NCI-H82 (cell line): ENCODE results near the gene ZNF827.

Source experiments
- DNase-seq: peaks from one replicate; lab custom pipeline; 2025; lab: John Stamatoyannopoulos, UW

Gene ZNF827

GRCh38 chr4:145935253-145936141 lies 3.1 kb downstream of the ZNF827 start:
- peak; percentile 81 for DNase-seq

DNA sequence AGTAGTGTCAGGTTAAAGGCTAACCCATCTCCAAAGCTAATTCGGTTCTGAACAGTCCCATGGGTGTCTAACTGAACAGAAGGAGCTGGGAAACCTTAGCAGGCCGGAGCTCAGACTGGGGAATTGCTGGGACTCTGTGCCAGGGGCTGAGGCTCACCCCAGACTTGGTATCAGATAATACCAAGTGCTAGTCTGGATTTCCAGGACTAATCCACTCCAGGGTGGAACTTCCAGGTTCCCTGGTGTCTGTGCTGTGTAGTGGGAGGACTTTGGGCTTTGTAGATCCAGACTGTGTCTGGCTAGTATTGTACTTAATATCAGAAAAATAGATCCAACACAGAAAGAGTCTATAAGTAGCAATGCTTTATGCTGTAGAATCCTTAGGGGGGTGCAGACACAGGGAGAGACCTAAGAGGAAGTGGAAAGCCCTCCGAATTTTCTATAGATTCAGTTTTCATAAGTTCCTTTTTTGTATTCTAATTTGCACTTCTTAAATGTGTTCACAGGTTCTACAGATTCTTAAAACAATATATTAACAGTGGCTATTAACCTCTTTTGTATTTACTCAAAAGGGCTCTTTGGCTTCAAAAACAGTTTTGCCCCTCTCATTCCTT lies 4.1 kb downstream of the ZNF827 start:
- peak; percentile 64 for DNase-seq

DNA sequence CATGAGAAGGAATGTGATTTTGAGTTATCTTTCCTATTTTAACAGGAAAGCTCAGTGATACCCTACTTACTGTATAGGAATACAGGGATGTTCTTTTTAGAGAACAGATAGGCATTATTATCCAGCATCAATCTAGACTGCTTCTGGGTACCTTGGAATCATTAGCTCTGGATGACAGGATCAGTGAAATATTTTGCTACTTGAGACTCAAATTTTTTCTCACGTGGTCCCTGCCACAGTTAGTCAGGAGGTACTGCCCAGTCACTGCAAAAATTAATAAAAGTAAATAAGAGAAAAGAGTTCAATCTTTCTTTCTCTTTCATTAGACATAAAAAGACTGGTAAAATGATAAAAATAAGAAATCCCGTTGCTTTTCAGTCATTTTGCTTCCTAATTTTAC lies 5.5 kb downstream of the ZNF827 start:
- DNase-seq, result no peak

GRCh38 chr4:145931403-145931802 lies 7.2 kb downstream of the ZNF827 start:
- DNase-seq, result peak; percentile 23

DNA sequence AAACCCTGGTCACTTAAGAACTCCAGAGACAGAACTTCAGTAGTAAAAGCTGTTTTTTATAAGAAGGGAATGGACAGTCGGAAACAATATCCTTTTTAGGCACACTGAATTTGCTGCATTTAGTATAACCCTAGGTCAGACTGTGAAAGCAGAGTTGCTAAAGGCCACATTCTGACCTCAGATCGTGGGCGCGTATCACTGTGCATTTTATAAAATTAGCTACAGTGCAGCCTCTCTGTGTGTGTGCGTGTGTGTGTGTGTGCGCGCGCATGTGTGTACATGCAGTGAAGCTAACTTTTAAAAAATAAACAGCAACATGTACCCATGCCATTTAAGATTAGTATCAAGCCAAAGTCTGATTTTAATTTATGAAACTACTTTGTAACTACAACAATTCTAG lies 8.0 kb downstream of the ZNF827 start:
- DNase-seq, result no peak

DNA sequence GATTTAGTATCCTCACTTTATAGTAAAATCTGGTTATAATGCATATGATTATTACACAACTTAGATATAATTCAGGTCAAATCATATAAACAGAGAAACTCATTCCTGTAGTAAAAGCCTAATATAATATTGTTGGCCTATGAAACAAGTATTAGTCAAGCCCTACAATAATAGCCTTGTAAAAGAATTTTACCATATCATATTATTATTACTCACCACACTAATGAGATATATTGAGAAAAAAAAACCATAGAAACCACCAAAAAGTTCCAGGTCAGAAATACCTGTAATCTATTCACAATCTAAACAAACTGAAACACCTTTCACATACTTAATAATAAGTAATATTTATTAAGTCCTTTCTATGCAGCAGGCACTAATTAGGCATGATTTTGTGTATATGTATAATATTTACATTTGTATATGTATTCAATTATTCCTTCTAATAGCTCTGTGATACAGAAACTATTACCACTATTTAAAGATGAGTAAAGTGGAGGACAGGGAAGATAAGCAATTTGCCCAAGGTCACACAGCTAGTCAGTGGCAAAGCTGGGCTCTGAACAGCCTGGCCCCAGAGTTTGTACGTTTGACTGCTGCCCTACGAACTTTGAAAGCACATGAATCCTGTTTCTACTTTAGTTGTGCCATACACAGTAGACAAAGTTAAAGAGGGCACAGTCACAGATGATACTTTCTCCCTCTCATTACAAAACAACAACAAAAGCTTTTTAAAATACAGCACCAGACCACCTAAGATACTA lies 9.0 kb downstream of the ZNF827 start:
- no peak for DNase-seq

GRCh38 chr4:145928748-145929147 lies 9.9 kb downstream of the ZNF827 start:
- no peak for DNase-seq

GRCh38 chr4:145927030-145927429 lies 11.6 kb downstream of the ZNF827 start:
- DNase-seq, result no peak

DNA sequence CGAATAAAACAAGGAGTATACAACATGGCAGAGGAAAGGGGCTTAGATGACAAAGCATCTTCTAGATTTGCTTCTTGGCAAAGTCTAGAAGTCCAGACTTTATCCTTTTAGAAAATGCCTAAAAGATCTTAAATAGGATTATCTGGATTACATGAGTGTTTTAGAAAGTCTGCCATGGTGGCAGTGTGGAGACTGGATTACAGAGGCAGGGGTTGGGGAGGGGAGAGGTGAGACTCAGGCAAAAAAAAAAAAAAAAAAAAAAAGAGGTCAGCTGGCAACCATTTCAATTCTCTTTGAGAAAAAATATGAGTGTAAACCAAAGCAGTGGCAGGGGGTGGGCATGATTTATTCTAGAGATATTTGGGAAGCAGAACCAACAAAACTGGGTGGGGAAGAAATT lies 17.4 kb downstream of the ZNF827 start:
- DNase-seq, result peak; percentile 88

GRCh38 chr4:145920205-145920604 lies 18.4 kb downstream of the ZNF827 start:
- no peak for DNase-seq

DNA sequence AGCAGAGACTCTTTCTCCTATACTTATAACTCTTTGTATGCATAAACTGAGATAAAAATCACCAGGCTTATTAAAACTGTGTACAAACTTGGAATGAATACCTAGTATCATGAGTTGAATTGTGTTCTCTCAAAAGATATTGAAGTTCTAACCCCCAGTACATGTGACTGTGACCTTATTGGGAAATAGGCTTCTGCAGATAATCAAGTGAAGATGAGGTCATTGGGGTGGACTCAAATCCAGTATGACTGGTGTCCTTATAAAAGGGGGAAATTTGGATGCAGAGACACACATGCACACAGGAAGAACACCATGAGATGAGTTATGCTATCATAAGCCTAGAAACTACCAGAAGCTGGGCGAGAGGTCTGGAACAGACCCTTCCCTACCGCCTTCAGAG lies 26.2 kb downstream of the ZNF827 start:
- no peak for DNase-seq

GRCh38 chr4:145909773-145910172 lies 28.9 kb downstream of the ZNF827 start:
- DNase-seq, result no peak

DNA sequence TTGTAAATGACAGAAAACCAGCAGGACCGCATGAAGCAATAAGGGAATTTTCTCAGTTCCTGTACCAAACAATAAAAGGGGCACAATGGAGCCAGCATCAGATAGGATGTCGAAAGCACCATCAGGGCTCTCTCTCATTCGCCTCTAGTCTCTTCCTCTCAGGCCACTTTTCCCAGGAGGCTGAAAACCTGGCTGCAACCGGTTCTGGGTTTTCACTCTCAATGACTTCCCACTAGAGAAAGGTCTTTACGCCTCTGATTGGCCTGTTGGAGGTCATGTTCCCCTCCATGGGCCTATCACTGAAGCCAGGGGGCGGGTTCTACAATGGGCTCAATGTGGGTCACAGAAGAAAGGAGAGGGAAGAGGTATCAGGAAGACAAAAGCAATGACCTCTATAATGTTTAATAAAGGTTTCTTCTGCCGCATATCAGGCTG lies 29.3 kb downstream of the ZNF827 start:
- DNase-seq, result peak; percentile 17

DNA sequence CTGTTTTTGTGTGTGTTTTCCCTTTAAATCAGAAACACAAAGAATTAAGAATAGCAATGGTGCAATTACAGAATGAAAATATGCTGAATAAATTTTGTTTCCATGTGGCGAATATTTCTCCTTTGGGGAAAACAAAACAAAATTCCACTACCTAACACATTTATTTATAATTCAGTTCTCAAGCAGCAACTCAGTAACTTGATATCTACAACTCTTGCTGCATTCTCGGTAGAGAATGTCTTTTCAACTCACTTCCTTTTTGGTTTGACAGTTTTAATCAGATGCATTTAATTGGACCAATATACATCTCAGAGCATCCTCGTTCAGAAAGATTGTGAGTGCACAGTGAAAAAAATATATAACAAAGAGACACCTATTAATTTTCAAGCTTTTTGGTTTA lies 30.8 kb downstream of the ZNF827 start:
- no peak for DNase-seq

GRCh38 chr4:145907390-145907789 lies 31.2 kb downstream of the ZNF827 start:
- DNase-seq, result no peak

DNA sequence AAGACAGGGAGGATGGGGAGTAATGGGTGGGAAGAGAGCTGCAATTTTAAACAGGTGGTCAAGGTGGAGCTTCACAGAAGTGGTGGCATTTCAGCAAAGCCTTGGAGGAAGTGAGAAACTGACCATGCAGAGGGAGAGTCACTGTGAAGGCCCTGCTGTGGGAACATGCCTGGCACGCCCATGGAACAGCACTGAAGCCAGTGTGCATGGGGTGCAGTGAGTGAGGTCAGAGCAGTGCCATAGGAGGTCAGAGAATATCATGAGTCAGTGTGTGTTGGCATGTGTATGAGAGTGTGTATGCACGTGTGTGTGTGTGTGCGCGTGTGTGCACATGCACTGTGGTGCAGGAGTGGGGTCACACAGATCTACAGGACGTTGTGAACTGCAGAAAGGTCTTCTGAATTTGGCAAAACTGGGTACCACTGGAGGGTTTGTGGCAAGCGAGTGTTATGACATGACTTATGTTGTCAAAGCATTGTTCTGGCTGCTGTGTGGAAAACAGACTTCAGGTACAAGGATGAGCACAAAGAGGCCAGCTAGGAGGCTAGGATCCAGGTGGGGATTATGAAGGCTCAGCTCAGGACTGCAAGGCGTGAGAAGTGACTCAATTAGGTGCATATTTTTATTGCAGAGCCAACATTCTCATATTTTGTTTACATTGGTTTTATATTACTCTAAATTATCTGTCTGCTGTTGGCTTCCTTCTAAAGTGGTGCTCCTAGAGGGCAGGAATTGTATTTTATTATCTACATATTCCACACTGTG lies 34.0 kb downstream of the ZNF827 start:
- no peak for DNase-seq

- DNase-seq, result no peak
These were observed 36.1 kb downstream of the ZNF827 start for GRCh38 chr4:145902522-145902921.

- no peak for DNase-seq
These were observed 38.6 kb downstream of the ZNF827 start for GRCh38 chr4:145899886-145900460.

- DNase-seq, result no peak
These were observed 39.6 kb downstream of the ZNF827 start for GRCh38 chr4:145898926-145899531.

- no peak for DNase-seq
These were observed 40.2 kb downstream of the ZNF827 start for GRCh38 chr4:145898466-145898865.

- no peak for DNase-seq
These were observed 43.6 kb downstream of the ZNF827 start for GRCh38 chr4:145895056-145895455.
